Central memory CD4-positive, alpha-beta T cell (primary cell): ENCODE results near the gene VASH2.

Source experiments
- DNase-seq: peaks from one replicate; pipeline ENCODE4 v3.0.0; 2022

Gene VASH2

DNA sequence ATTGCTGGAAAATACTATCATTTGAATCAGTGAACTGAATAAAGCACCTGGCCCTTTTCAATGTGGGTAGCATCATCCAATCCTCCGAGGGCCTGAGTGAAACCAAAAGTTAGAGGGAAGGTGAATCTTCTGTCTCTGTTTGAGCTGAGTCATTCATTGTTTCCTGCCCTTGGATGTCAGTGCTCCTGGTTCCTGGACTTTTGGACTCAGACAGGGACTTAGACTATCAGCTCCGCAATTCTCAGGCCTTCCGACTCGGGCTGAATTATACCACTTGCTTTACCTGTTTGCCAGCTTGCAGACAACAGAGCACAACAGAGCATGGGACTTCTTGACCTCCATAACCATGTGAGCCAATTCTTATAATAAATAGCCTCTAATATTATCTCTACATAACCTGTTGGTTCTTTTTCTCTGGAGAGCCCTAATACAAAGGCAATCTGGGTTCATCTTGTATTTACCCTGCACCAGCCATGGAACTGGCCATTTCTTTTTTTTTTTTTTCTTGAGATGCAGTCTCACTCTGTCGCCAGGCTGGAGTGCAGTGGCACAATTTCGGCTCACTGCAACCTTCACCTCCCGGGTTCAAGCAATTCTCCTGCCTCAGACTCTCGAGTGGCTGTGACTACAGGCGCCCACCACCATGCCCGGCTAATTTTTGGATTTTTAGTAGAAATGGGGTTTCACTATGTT lies 19.2 kb upstream of the VASH2 start:
- DNase-seq = no peak

DNA sequence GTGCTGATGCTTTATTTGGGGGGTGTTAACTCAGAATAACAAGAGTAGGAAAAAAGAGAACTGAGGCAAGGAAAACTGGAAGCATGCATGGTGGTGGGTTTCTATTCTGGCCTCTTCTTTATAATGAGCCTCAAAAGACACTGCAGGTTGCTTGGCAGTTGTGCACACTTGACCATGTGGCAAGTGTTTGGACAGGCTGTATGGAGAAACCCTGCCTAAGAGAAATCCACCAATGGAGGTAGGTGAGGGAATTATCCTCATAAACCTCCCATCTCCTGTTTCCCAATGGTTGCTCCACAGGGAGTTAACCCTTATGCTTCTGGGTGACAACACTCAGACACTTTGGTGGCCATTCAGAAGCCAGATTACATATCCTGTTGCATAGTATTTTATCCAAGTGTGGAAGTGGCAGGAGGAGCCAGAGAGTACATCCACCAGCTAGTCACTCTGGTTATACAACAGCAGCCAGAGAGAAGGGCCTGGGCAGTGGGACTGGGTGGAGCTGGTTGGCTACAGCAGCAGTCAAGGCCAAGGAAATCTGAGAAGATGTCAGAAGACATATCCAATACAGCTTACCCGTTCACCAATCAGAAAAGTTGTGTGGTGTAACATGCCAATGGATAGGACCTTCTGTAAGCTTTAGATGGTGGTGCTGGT lies 16.4 kb upstream of the VASH2 start:
- no peak for DNase-seq

DNA sequence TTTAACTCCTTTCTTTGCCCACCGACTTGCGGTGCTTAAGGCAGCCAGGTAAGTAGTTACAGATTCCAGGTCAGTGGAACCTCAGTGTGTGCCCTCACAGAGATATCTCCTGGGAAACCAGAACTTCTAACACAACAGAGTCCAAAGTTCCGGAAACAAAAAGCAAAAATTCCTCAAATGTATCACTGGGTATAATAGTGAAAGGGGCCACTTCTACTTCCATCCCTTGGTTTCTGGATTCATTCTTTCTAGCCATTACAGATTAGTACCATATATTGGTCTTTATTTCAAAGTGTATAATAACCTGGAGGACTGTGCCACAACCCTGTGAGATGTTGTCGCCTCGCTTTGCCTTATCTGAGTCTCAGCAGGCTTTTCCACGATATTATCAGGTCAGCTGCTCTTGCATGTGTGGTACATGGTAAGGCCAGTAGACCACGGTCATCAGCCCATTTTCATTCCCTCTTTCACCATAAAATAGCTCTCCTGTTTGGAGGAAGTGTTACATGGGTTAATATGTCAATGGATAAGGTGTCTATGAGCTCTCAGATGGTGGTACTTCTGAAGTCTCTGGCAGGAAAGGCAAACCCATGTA lies 14.9 kb upstream of the VASH2 start:
- no peak for DNase-seq

DNA sequence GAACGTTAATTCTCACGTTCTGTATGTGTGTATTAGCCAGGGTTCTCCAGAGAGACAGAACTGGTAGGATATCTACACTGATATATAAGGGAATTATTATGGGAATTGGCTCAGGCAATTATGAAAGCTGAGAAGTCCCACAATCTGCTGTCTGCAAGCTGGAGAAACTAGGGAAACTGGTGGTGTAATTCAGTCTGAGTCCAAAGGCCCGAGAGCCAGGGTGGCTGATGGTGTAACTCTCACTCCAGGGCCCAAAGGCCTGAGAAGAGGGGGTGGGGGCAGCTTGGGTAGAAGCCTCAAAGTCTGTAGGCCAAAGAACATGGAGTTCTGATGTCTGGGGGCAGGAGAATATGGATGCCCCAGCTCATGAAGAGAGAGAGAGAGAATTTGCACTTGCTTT lies 13.3 kb upstream of the VASH2 start:
- DNase-seq = no peak

DNA sequence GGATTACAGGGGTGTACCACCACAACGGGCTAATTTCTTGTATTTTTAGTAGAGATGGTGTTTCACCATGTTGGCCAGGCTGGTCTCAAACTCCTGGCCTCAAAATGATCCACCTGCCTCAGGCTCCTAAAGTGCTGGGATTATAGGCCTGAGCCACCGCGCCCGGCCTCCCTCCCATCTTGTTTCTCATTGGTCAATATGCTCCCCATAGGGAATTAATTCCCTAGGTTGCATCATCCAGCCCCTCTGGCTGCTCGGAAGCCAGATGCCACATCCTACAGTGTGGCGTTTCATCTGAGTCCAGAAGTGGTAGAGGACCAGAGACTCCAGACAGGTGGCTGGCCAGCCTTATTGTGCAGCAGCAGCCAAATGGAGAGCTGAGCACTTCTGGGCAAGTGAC lies 11.5 kb upstream of the VASH2 start:
- no peak for DNase-seq

DNA sequence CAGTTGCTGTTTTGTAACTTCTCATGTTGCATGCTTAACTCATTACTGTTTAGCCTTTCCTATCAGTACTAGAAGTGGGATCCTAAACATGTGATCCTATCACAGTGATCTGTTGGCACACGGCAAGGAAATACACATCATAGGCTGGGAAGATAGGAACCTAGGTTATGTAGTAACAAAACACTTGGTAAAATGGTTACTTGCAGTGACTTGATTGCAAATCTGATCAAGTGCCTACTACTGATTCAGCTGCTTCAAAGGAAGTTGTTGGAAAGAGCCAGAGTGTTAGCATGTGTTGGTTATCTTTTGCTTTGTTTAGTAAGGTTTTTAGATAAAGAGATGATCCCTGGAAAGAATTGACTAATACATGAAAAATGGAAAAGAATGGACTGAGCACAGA lies 8.9 kb upstream of the VASH2 start:
- no peak for DNase-seq

DNA sequence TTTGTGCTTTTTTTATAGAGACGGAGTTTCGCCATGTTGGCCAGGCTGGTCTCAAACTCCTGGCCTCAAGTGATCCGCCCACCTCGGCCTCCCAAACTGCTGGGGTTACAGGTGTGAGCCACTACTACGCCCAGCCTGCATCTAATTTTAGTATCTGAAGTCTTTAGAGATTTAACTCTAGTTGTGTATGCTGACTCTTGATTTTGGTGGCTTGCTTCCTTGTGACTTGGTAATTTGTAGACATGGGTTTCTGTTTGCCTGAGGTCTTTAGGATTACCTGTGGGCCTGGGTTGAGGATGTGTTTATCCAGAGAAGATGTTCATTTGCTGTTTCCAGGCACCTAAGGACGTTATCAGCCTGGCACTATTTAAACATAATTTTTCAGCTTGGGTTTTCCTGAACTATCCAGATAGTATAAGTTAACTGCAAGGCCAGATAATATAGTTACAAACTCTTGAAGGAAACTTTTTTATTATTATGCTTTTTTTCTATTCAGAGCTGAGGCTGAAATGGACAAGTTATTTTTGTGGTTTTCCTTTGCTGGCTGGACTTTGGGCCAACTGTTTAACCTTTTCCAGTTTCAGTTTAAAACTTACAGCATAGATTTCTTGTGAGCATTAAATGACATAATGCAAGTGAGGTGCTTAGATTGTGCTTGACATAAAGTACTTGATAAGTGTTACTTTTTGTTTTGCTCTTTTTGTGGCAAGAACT lies 7.5 kb upstream of the VASH2 start:
- no peak for DNase-seq

DNA sequence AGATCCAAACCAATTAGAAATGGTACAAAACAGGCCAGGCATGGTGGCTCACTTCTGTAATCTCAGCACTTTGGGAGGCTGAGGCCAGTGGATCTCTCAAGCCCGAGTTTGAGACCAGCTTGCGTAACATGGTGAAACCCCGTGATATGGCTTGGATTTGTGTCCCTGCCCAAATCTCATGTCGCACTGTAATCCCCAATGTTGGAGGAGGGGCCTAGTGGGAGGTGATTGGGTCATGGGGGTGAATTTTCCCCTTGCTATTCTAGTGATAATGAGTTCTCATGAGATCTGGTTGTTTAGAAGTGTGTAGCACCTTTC lies 7.0 kb upstream of the VASH2 start:
- no peak for DNase-seq

DNA sequence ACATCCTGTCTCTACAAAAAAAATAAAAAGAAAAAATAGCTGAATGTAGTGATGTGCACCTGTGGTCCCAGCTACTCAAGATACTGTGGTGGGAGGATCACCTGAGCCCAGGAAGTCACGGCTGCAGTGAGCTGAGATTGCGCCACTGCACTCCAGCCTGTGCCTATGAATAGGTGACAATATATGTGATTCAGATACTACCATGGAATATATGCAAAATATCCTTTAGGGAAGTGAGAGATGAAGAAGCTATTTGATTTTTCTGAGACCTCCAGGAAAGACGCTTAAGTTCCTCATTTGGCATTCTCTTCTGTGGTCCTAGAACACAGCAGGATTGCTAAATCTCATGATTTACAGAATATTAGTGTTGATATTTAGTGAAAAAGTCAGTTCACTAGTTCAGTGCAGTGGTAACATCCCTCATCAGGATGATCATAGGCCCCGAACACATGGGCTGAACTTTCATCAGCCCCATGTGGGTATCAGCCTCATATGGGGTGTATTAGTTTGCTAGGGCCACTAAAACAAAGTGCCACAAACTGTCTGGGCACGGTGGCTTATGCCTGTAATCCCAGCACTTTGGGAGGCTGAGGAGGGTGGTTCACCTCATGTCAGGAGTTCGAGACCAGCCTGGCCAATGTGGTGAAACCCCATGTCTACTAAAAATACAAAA lies 6.0 kb upstream of the VASH2 start:
- no peak for DNase-seq

DNA sequence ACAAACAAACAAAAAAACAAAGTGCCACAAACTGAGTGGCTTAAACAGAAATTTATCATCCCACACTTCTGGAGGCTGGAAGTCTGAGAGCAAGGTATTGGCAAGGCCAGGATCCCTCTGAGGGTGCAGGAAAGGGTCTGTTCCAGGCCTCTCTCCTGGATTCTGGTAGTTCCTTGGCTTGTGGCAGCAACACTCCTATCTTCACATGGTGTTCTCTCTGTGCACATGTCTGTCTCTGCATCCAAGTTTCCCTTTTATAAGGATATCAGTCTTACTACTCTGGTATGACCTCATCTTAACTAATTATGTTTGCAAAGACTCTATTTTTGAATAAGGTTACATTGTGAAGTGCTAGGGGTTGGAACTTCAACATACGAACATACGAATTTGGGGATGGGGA lies 5.3 kb upstream of the VASH2 start:
- DNase-seq = no peak

DNA sequence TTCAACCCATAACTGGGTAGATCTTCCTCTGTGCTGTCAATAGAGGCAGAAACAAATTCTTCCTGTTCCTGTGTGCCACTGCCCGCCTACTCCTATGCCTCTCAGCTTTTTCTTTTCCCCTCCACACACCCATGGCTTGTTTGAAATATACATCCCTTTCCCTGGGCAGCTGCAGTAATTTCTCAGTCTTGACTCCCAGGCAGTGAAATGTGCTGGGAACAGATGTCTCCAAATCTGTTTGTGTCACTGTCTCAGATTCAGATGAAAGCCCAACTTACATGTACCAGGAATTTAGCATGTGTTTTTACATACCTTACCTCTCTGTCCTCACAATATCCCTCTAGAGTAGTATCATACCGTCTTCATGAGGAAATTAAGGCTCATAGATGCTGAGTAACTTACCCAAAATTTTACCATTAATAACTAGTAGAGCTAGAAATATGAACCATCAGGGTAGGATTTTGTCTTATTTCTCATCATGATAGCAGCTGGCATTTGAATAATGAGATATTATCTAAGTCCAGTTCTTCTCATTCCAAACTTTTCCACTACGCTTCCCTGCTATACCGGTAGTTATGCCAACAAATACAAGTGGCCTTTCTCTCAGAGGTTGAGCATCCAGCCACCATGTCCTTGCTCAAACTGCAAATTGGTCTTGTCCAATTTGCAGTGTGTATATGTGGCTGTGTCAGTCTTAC lies 4.7 kb upstream of the VASH2 start:
- no peak for DNase-seq

DNA sequence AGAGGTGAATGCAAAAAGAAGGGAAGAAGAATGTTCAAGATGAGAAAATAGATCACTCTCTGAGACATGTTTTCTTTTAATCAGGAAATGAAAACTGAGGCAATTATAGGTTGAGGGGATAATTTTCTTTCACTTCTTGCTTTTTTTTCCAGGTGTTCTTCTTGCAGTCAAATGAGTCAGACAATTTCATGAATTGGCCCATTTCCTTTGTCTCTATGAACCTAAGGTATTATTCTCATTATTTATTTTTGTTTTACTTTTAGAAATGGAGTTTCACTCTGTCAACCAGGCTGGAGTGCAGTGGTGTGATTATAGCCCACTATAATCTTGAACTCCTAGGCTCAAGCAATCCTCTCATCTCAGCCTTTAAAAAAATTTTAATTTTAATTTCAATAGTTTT lies 3.5 kb upstream of the VASH2 start:
- no peak for DNase-seq

DNA sequence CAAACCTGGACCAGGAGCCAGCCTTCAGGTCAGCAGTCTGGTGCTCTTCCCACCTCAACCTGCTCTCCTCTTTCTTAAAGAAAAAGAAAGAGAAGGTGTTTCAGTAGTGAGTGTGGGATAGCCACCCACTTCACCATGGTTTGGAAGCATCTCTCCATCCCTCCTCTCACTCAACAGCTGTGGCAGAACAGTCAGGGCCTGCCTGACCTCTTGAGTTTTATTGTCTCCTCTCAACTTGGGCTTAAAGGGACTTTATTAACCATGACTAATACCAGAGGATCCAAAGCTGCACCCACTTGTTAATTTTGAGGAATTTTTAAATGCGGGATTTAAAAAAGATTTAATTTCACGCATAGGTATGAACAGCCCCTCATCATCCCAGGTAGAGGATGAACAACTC lies 570 bp upstream of the VASH2 start:
- no peak for DNase-seq

DNA sequence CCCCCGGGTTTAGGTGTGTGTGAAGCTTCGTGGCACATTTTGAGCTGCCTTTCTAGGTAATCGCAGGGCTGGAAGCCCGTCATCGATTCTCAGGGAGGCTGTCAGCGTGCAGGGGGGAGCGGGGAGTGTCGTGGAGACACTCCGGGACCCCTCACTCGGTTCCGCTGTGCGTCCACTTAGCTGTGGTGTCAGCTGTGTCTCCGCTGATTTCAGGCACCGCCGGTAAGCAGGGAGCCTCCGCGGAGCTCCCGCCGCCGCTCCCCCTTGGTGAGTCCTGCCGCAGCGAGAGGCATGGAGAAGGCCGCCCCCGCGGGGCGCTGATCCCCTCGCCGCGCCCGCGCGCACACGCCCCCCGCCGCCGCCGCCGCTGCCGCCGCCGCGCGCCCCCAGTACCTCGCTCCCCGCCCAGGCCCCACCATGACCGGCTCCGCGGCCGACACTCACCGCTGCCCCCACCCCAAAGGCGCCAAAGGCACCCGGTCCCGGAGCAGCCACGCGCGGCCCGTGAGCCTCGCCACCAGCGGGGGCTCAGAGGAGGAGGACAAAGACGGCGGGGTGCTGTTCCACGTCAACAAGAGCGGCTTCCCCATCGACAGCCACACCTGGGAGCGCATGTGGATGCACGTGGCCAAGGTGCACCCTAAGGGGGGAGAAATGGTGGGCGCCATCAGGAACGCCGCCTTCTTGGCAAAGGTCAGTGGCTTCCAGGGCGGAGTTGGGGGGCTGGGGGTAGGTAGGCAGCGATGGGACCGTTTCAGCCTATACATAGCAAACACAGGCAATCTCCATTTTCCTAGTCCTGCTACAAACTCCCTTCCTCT lies 995 bp downstream of the VASH2 start:
- DNase-seq = no peak

DNA sequence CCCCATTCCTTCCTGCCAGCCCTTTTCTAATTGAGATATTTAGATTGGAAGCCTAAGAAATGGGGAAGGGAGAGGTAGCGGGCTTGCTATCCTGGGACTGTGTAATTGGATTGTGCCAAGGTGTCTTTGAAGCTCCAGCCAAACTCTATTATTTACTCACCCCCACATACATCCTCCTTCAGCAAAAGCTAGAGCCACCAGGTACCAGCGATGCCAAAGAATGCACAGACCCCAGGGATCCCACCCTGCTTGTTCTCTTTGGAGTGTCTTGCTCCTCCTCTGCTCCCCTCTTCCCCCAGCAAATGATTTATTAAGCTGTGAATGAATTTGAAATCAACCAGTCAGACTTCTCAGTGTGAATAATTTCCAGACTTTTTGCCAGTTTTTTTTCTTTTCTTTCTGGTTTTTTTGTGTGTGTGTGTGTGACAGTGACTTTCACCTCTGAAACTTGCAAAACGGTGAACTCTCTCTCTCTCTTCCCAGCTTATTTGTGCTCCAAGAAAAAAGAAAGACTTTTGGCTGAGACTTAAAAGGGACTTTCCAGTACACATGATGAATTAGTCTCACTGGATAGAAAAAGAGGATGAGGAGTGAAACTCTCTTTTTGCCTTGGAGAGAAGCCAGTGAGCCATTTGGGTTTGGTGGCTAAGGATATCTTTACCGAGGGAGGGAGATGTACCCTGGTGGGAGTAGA lies 1.8 kb downstream of the VASH2 start:
- DNase-seq = no peak

DNA sequence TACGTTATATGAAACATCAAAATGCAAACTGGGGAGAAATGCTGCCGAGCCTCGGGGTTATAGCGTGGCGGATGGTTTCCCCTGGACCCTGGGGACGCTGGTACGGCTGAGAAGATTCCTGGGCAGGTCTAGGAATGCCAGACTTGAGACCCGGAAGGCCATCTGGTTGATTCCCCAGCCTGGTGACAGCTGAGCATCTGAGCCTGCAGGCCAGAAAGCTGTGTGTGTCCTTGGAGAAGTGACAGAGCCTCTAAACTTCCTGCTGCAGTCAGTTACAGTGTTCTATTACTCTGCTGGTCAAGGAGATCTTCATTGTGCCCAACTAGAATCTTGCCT lies 2.3 kb downstream of the VASH2 start:
- DNase-seq = no peak

DNA sequence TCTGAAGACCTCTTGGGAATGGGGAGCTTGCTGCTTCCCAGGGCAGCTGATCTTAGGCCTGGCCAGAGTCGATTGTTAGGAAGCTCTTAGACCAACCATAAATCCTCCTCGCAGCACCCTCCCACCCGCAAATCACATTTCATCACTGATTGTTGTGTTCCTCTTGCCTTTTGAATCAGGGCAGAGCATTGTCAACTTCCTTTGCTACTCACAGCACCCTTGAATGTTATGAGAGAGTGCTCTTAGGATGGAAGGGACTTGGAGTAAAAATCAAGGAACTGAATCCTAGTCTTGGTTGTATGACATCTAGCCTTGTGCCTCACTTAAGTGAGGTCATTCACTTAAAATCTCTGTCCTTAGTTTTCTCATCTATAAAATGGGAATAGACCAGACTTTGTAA lies 3.0 kb downstream of the VASH2 start:
- DNase-seq = no peak

DNA sequence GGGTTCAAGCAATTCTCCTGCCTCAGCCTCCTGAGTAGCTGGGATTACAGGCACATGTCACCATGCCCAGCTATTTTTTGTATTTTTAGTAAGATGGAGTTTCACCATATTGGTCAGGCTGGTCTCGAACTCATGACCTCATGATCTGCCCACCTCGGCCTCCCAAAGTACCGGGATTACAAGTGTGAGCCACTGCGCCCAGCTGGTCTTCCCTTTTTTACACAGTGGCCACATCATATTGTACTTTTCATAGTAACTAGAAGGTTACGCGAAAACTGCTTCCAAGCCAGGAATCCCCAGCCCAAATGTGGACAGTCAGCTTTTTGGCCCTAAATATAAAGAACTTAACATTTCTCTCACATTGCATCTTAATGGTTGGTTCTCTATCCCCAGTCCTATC lies 4.2 kb downstream of the VASH2 start:
- no peak for DNase-seq

DNA sequence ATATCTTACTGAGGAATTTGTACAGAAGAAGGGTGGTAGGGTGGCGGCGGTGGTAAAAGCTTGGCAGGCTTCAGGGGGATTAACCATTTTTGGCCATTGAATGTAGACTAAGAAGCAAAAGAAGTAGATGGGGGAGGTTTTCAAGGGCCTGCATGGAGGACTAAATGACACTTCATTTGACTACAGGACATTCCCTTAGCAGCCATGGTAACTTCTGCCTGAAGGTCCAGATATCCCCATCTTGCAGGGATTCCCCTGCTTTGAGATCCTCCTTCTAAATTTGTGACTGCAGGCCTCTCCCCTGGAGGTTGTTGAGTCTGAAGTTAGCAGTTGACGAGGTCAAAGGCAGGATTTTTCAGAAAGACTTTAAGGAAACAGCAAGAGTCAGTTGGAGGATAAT lies 4.8 kb downstream of the VASH2 start:
- DNase-seq = no peak

DNA sequence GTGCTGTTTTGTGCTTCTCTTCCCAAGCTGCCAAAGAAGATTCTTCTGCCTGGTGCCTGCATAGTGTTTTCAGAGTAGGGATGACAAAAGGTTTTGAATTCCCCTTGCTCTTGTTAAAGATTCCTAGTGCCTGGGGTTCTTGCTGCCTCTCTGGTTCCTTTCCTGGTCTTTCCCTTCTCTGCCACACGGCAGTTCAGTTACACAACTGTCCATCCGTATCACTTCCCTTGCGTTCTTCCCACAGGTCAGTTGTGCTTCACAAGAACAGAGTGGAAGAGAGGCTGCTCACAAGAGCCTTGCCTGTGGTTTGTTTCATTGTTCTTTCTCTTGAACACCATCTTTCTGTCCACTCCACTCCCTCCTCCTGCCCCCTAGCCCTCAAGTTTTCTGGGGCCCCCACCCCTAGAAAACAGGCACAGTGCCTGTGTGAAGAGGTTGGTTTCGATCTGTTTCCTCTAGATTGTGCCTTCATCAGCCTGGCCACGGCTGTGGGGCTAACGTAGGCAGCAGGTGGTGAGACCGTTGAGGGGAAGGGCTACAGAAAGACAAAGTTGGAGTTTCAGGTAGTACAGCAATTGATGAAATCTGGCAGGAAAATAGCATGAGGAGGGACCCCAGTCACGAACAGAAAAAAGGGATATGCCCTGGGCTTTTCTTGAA lies 5.8 kb downstream of the VASH2 start:
- no peak for DNase-seq

DNA sequence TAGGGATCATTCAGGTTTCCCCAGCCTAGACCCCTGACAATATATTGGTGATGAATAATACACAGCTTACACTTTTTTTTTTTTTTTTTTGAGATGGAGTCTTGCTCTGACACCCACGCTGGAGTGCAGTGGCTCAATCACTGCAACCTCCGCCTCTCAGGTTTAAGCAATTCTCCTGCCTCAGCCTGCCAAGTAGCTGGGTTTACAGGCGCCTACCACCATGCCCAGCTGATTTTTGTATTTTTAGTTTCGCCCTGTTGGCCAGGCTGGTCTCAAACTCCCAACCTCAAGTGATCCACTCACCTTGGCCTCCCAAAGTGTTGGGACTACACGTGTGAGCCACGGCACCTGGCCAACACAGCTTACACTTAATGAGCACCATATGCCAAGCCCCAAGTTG lies 7.2 kb downstream of the VASH2 start:
- no peak for DNase-seq
